Keratinocyte (primary cell): ENCODE data around the gene SNRNP25. TPM values are rescaled to one million over a fixed set of nuclear protein-coding genes. Genes with fewer than 3 reads are reported as not detected.

Experiments
- DNase-seq: peaks from one replicate; pipeline ENCODE4 v3.0.0-alpha.2; 2011; ENCODE audit warnings: low read depth, missing footprints, low spot score
- FAIRE-seq: peaks from 2 replicates; lab custom pipeline; 2011; peaks lifted over from hg19 to GRCh38; lab: Jason Lieb, UNC
- H2AFZ ChIP-seq: 2 replicates; pipeline ENCODE4 v1.6.0; 2012; ENCODE audit warnings: low read length, control low read depth, inconsistent platforms; ENCODE audit not compliant: control insufficient read depth
- H3K27ac ChIP-seq: 2 replicates; pipeline ENCODE4 v1.5.1; 2011; ENCODE audit warnings: low read length; ENCODE audit not compliant: control insufficient read depth, insufficient read depth
- H3K27me3 ChIP-seq: 3 replicates; pipeline ENCODE4 v1.6.0; 2011; ENCODE audit warnings: low read length; ENCODE audit not compliant: control insufficient read depth, insufficient read depth; ENCODE audit errors: extremely low read depth
- H3K36me3 ChIP-seq, 2 experiments: 2 replicates in 1 of 2; 3 replicates in 1 of 2; pipeline ENCODE4 v1.5.1; 2011; ENCODE audit warnings: low read length in 2 of 2, mild to moderate bottlenecking in 1 of 2; ENCODE audit not compliant: control insufficient read depth in 2 of 2, insufficient read depth in 2 of 2; ENCODE audit errors: extremely low read depth in 1 of 2
- H3K4me1 ChIP-seq: 3 replicates; pipeline ENCODE4 v1.5.1; 2011; ENCODE audit warnings: low read length; ENCODE audit not compliant: control insufficient read depth, insufficient read depth; ENCODE audit errors: extremely low read depth
- H3K4me2 ChIP-seq: 3 replicates; pipeline ENCODE4 v1.6.0; 2011; ENCODE audit warnings: low read depth, low read length; ENCODE audit not compliant: control insufficient read depth, insufficient read depth; ENCODE audit errors: extremely low read depth
- H3K4me3 ChIP-seq, 3 experiments: fragments of 200-600 bp in 1 of 3; sonication (generic) in 1 of 3; 2 replicates in 2 of 3; 3 replicates in 1 of 3; pipeline ENCODE4 v1.5.1; 2011 to 2016; ENCODE audit warnings: low read length in 3 of 3, mild to moderate bottlenecking in 3 of 3, control low read depth in 2 of 3, inconsistent platforms in 1 of 3, low read depth in 1 of 3, mixed read lengths in 1 of 3, mixed run types in 1 of 3, moderate library complexity in 1 of 3; ENCODE audit not compliant: control insufficient read depth in 2 of 3, insufficient read depth in 2 of 3; ENCODE audit errors: extremely low read depth in 1 of 3
- H3K79me2 ChIP-seq: 2 replicates; pipeline ENCODE4 v1.6.0; 2012; ENCODE audit warnings: low read length; ENCODE audit not compliant: control insufficient read depth, insufficient read depth
- H3K9ac ChIP-seq: 3 replicates; pipeline ENCODE4 v1.6.0; 2011; ENCODE audit warnings: low read length; ENCODE audit not compliant: control insufficient read depth, insufficient read depth; ENCODE audit errors: extremely low read depth
- H3K9me1 ChIP-seq: 3 replicates; pipeline ENCODE4 v1.6.0; 2011; ENCODE audit warnings: low read length; ENCODE audit not compliant: control insufficient read depth, insufficient read depth; ENCODE audit errors: extremely low read depth
- H3K9me3 ChIP-seq: 2 replicates; pipeline ENCODE4 v1.5.1; 2012; ENCODE audit warnings: low read depth, low read length; ENCODE audit not compliant: control insufficient read depth
- H4K20me1 ChIP-seq: 3 replicates; pipeline ENCODE4 v1.6.0; 2011; ENCODE audit warnings: low read length; ENCODE audit not compliant: control insufficient read depth, insufficient read depth; ENCODE audit errors: extremely low read depth
- CTCF ChIP-seq, 3 experiments: IDR thresholded peaks in 1 of 3; conservative IDR thresholded peaks in 1 of 3; optimal IDR thresholded peaks in 1 of 3; 2 replicates in 2 of 3; 3 replicates in 1 of 3; pipeline versions ENCODE3 to v1.5.1; 2011; ENCODE audit warnings: low read length in 3 of 3, mild to moderate bottlenecking in 3 of 3, moderate library complexity in 2 of 3, control low read depth in 1 of 3, inconsistent platforms in 1 of 3; ENCODE audit not compliant: insufficient read depth in 2 of 3; ENCODE audit errors: extremely low read depth in 1 of 3
- EZH2 ChIP-seq: IDR thresholded peaks from one replicate; pipeline ENCODE4 v1.6.1; 2012; ENCODE audit warnings: inconsistent platforms, mild to moderate bottlenecking, low read length, moderate library complexity
- dilution Hi-C: fragments of 300-500 bp; cut with MboI; formaldehyde crosslinking; loops from one replicate; pipeline ENCODE4 v1.7.0; 2020; ENCODE audit warnings: low sequenced_read_pairs; ENCODE audit not compliant: extremely low pct_ligation_motif_present
- polyA plus RNA-seq, 5 experiments: library from polyadenylated mRNA; depleted of rRNA in 3 of 5; stranded (reverse) in 3 of 5; stranded (forward) in 1 of 5; unstranded in 1 of 5; fragments of >200 nt; gene quantifications; 1 replicate in 1 of 5; 2 replicates in 3 of 5; 3 replicates in 1 of 5; pipeline versions ENCODE4 v1.2.1 to v1.2.3, GENCODE V29; 2011 to 2012; ENCODE audit warnings: missing spikeins in 2 of 5, low read depth in 1 of 5, low replicate concordance in 1 of 5

The SNRNP25 gene
- polyA plus RNA-seq, 1 donor (not counting 4 experiments of a cell fraction or from before 2014, with no cell fraction given), result 45.9 TPM

GRCh38 chr16:100989-101388 is 47.4 kb downstream of the SNRNP25 start:
- dilution Hi-C loops, result no loop called here
- H2AFZ ChIP-seq, result no peak overlapping the region
- DNase-seq (no peak), FAIRE-seq (no peak)
- no peaks in the 10 kb centered on the region for H3K9me1 ChIP-seq
- H3K4me1 ChIP-seq, result no peaks in the 10 kb centered on the region
- H3K4me3 ChIP-seq, result no peak overlapping the region
- H3K79me2 ChIP-seq, result no peaks in the 10 kb centered on the region
- no peaks in the 10 kb centered on the region for H3K9me3 ChIP-seq
- H4K20me1 ChIP-seq, result peaks cover 4% of the 10 kb centered on the region
- no peaks in the 10 kb centered on the region for H3K27me3 ChIP-seq
- H3K36me3 ChIP-seq, result peaks cover 26 to 36% of the 10 kb centered on the region in 2 experiments
- no peak overlapping the region for H3K4me2 ChIP-seq
- no peak overlapping the region for H3K9ac ChIP-seq
- no peak overlapping the region for H3K27ac ChIP-seq
- TF ChIP-seq EZH2 (no peak), CTCF (optimal IDR thresholded peaks at IDR 0.05 in 1 of 3, IDR thresholded peaks at IDR 0.05 in 1 of 3, conservative IDR thresholded peaks at IDR 0.05 in 1 of 3; ENCODE audit: extremely low read depth in 1 of 3, insufficient read depth in 2 of 3, low read length in 3 of 3) (no peak)

- H3K4me2 ChIP-seq, result no peak overlapping the region
- dilution Hi-C loops, result no loop called here
These were observed 48.0 kb downstream of the SNRNP25 start for GRCh38 chr16:101586-101985.

More at GRCh38 chr16:101586-101985, 48.0 kb downstream of the SNRNP25 start:
- Histone ChIP-seq H3K9ac (no peak overlapping the region), H2AFZ (no peak overlapping the region), H3K27ac (no peak overlapping the region), H3K36me3 (peaks cover 22 to 33% of the 10 kb centered on the region in 2 experiments), H3K27me3 (no peaks in the 10 kb centered on the region), H3K4me3 (no peak overlapping the region), H3K9me1 (no peaks in the 10 kb centered on the region), H3K4me1 (no peaks in the 10 kb centered on the region), H3K9me3 (no peaks in the 10 kb centered on the region), H4K20me1 (peaks cover 4% of the 10 kb centered on the region), H3K79me2 (no peaks in the 10 kb centered on the region)
- no peak for FAIRE-seq
- no peak for TF ChIP-seq EZH2
- no peak for TF ChIP-seq CTCF (optimal IDR thresholded peaks at IDR 0.05 in 1 of 3, IDR thresholded peaks at IDR 0.05 in 1 of 3, conservative IDR thresholded peaks at IDR 0.05 in 1 of 3; ENCODE audit: extremely low read depth in 1 of 3, insufficient read depth in 2 of 3, low read length in 3 of 3)
- no peak for DNase-seq
